Trophoblast cell (in vitro differentiated cells and primary cell): Measurements from ENCODE around the gene TPM2.

Experiments
- DNase-seq, 2 donors: peaks; one replicate each; pipeline ENCODE4 v3.0.0-alpha.2; 2016
- H2AFZ ChIP-seq: 2 replicates; pipeline ENCODE4 v1.6.1; 2013; ENCODE audit warnings: low read length, moderate library complexity, mild to moderate bottlenecking; ENCODE audit not compliant: insufficient read depth, poor library complexity
- H2AK5ac ChIP-seq: 2 replicates; pipeline ENCODE4 v1.6.1; 2013; ENCODE audit warnings: mild to moderate bottlenecking, low read length
- H2BK120ac ChIP-seq: 2 replicates; pipeline ENCODE4 v1.6.1; 2013; ENCODE audit warnings: low read length, mild to moderate bottlenecking, moderate library complexity; ENCODE audit not compliant: insufficient read depth, poor library complexity
- H2BK12ac ChIP-seq: 2 replicates; pipeline ENCODE4 v1.6.1; 2013; ENCODE audit warnings: mild to moderate bottlenecking, low read length, moderate library complexity
- H2BK5ac ChIP-seq: 2 replicates; pipeline ENCODE4 v1.6.1; 2013; ENCODE audit warnings: low read length, low read depth, moderate library complexity, mild to moderate bottlenecking; ENCODE audit not compliant: poor library complexity
- H3K14ac ChIP-seq: 2 replicates; pipeline ENCODE4 v1.6.1; 2013; ENCODE audit warnings: mild to moderate bottlenecking, low read length
- H3K18ac ChIP-seq: 2 replicates; pipeline ENCODE4 v1.6.1; 2013; ENCODE audit warnings: mild to moderate bottlenecking, low read length
- H3K23ac ChIP-seq: 2 replicates; pipeline ENCODE4 v1.6.1; 2013; ENCODE audit warnings: low read length
- H3K27ac ChIP-seq: 2 replicates; pipeline ENCODE4 v1.5.1; 2013; ENCODE audit warnings: low read depth, mild to moderate bottlenecking, inconsistent platforms, low read length, moderate library complexity
- H3K27me3 ChIP-seq: 2 replicates; pipeline ENCODE4 v1.6.1; 2013; ENCODE audit warnings: inconsistent platforms, mild to moderate bottlenecking, low read length, moderate library complexity; ENCODE audit not compliant: insufficient read depth
- H3K36me3 ChIP-seq, 2 experiments: 1 replicate in 1 of 2; 2 replicates in 1 of 2; pipeline ENCODE4 v1.6.1; 2013; ENCODE audit warnings: low read length in 2 of 2, mild to moderate bottlenecking in 2 of 2, moderate library complexity in 1 of 2; ENCODE audit not compliant: insufficient read depth in 2 of 2, control insufficient read depth in 1 of 2
- H3K4ac ChIP-seq: 2 replicates; pipeline ENCODE4 v1.6.1; 2013; ENCODE audit warnings: low read depth, mild to moderate bottlenecking, low read length, moderate library complexity
- H3K4me1 ChIP-seq, 2 experiments: 1 replicate in 1 of 2; 2 replicates in 1 of 2; pipeline ENCODE4 v1.6.1; 2013; ENCODE audit warnings: low read length in 2 of 2, mild to moderate bottlenecking in 2 of 2, moderate library complexity in 1 of 2; ENCODE audit not compliant: insufficient read depth in 2 of 2, control insufficient read depth in 1 of 2
- H3K4me2 ChIP-seq: 2 replicates; pipeline ENCODE4 v1.6.1; 2013; ENCODE audit warnings: inconsistent platforms, mild to moderate bottlenecking, low read length, moderate library complexity
- H3K4me3 ChIP-seq: 2 replicates; pipeline ENCODE4 v1.5.1; 2013; ENCODE audit warnings: mild to moderate bottlenecking, low read depth, low read length, inconsistent platforms
- H3K79me1 ChIP-seq: one replicate; pipeline ENCODE4 v1.6.1; 2013; ENCODE audit warnings: low read length
- H3K79me2 ChIP-seq: 2 replicates; pipeline ENCODE4 v1.6.1; 2013; ENCODE audit warnings: low read length, mild to moderate bottlenecking; ENCODE audit not compliant: control insufficient read depth, insufficient read depth, poor library complexity
- H3K9ac ChIP-seq: 2 replicates; pipeline ENCODE4 v1.6.1; 2013; ENCODE audit warnings: mild to moderate bottlenecking, low read length
- H3K9me3 ChIP-seq: 2 replicates; pipeline ENCODE4 v1.6.1; 2013; ENCODE audit warnings: low read depth, mild to moderate bottlenecking, control low read depth, inconsistent platforms, low read length; ENCODE audit not compliant: insufficient read depth
- H4K12ac ChIP-seq: 2 replicates; pipeline ENCODE4 v1.6.1; 2013; ENCODE audit warnings: low read depth, mild to moderate bottlenecking, low read length, moderate library complexity
- H4K8ac ChIP-seq: 2 replicates; pipeline ENCODE4 v1.6.1; 2013; ENCODE audit warnings: low read depth, mild to moderate bottlenecking, low read length, moderate library complexity
- H4K91ac ChIP-seq: one replicate; pipeline ENCODE4 v1.6.1; 2013; ENCODE audit warnings: low read depth, mild to moderate bottlenecking, low read length, moderate library complexity
- WGBS: extraction: QIAGEN DNeasy Blood & Tissue Kit; methylation state at CpG from one replicate; pipeline ENCODE4 v1.1.7; 2013; ENCODE audit warnings: missing lambda C conversion rate; ENCODE audit not compliant: insufficient read length, insufficient coverage; ENCODE audit errors: extremely low coverage; 5-methylcytosine and 5-hydroxymethylcytosine counted together

Gene TPM2

GRCh38 chr9:35682051-35682450 lies 7.7 kb downstream of the TPM2 start:
- no peak overlapping the region for H3K14ac ChIP-seq
- WGBS = no CpG with 5 or more reads among the region's 6 CpGs

GRCh38 chr9:35681341-35682002 lies 8.3 kb downstream of the TPM2 start:
- Histone ChIP-seq H3K9me3 (no peaks in the 10 kb centered on the region), H3K14ac (no peak overlapping the region), H3K27ac (no peak overlapping the region), H4K8ac (no peak overlapping the region), H2AK5ac (no peak overlapping the region), H4K91ac (no peak overlapping the region), H3K79me2 (no peaks in the 10 kb centered on the region), H3K4me3 (no peak overlapping the region), H3K23ac (no peak overlapping the region), H4K12ac (no peak overlapping the region), H3K9ac (no peak overlapping the region), H3K18ac (no peak overlapping the region), H2BK120ac (no peak overlapping the region), H3K36me3 (peaks cover 36 to 46% of the 10 kb centered on the region in 2 experiments), H3K4me1 (no peaks in the 10 kb centered on the region), H3K4me2 (no peak overlapping the region), H2AFZ (no peak overlapping the region), H2BK5ac (no peak overlapping the region), H3K79me1 (no peaks in the 10 kb centered on the region), H2BK12ac (no peak overlapping the region), H3K4ac (no peak overlapping the region), H3K27me3 (no peaks in the 10 kb centered on the region)
- no peak for DNase-seq
- no CpG with 5 or more reads among the region's 3 CpGs for WGBS

More at GRCh38 chr9:35682051-35682450, 7.7 kb downstream of the TPM2 start:
- no peak overlapping the region for H4K91ac ChIP-seq
- H4K12ac ChIP-seq = no peak overlapping the region
- no peak for DNase-seq
- no peaks in the 10 kb centered on the region for H3K79me1 ChIP-seq
- peaks cover 36 to 46% of the 10 kb centered on the region in 2 experiments for H3K36me3 ChIP-seq
- no peak overlapping the region for H3K27ac ChIP-seq
- H3K4ac ChIP-seq = no peak overlapping the region
- no peak overlapping the region for H2AFZ ChIP-seq
- no peaks in the 10 kb centered on the region for H3K9me3 ChIP-seq
- no peak overlapping the region for H3K18ac ChIP-seq
- no peak overlapping the region for H2BK12ac ChIP-seq
- H3K27me3 ChIP-seq = no peaks in the 10 kb centered on the region
- no peak overlapping the region for H3K23ac ChIP-seq
- H2BK5ac ChIP-seq = no peak overlapping the region
- no peaks in the 10 kb centered on the region for H3K4me1 ChIP-seq
- H3K4me3 ChIP-seq = no peak overlapping the region
- H3K9ac ChIP-seq = no peak overlapping the region
- no peak overlapping the region for H3K4me2 ChIP-seq
- H2BK120ac ChIP-seq = no peak overlapping the region
- H4K8ac ChIP-seq = no peak overlapping the region
- H2AK5ac ChIP-seq = no peak overlapping the region
- no peaks in the 10 kb centered on the region for H3K79me2 ChIP-seq

GRCh38 chr9:35680331-35681105 lies 9.2 kb downstream of the TPM2 start:
- Histone ChIP-seq H3K23ac (no peak overlapping the region), H3K79me1 (peaks cover 3% of the 10 kb centered on the region)

GRCh38 chr9:35679766-35680330 lies 9.9 kb downstream of the TPM2 start:
- H3K79me1 ChIP-seq = peaks cover 3% of the 10 kb centered on the region
- H3K14ac ChIP-seq = no peak overlapping the region
- peak overlapping the region; percentile 20 for H3K4me3 ChIP-seq
- H3K4ac ChIP-seq = no peak overlapping the region
- H2BK5ac ChIP-seq = no peak overlapping the region
- no peak overlapping the region for H4K8ac ChIP-seq
- no peak overlapping the region for H2AFZ ChIP-seq
- H3K9ac ChIP-seq = no peak overlapping the region
- peaks cover 24 to 33% of the 10 kb centered on the region in 2 experiments for H3K36me3 ChIP-seq
- H3K4me2 ChIP-seq = no peak overlapping the region
- DNase-seq = no peak
- no peak overlapping the region for H3K27ac ChIP-seq
- no peak overlapping the region for H3K18ac ChIP-seq
- no peak overlapping the region for H2BK120ac ChIP-seq
- no peak overlapping the region for H2BK12ac ChIP-seq
- no peak overlapping the region for H4K12ac ChIP-seq
- H2AK5ac ChIP-seq = no peak overlapping the region
- WGBS = no CpG with 5 or more reads among the region's 8 CpGs
- peaks cover 5 to 11% of the 10 kb centered on the region in 2 experiments for H3K4me1 ChIP-seq
- no peaks in the 10 kb centered on the region for H3K27me3 ChIP-seq
- H3K79me2 ChIP-seq = no peaks in the 10 kb centered on the region
- no peak overlapping the region for H3K23ac ChIP-seq
- H4K91ac ChIP-seq = no peak overlapping the region
- no peaks in the 10 kb centered on the region for H3K9me3 ChIP-seq

More at GRCh38 chr9:35680331-35681105, 9.2 kb downstream of the TPM2 start:
- no peak overlapping the region for H3K4me3 ChIP-seq
- peaks cover 31 to 40% of the 10 kb centered on the region in 2 experiments for H3K36me3 ChIP-seq
- H2AK5ac ChIP-seq = no peak overlapping the region
- H3K9me3 ChIP-seq = no peaks in the 10 kb centered on the region
- H4K12ac ChIP-seq = no peak overlapping the region
- no peak overlapping the region for H3K9ac ChIP-seq
- no peak overlapping the region for H2BK12ac ChIP-seq
- no peak overlapping the region for H4K8ac ChIP-seq
- no peak for DNase-seq
- H3K14ac ChIP-seq = no peak overlapping the region
- no peak overlapping the region for H3K27ac ChIP-seq
- no peak overlapping the region for H3K18ac ChIP-seq
- no peaks in the 10 kb centered on the region for H3K79me2 ChIP-seq
- H2BK120ac ChIP-seq = no peak overlapping the region
- peaks cover 5 to 8% of the 10 kb centered on the region in 2 experiments for H3K4me1 ChIP-seq
- no peak overlapping the region for H2BK5ac ChIP-seq
- H3K27me3 ChIP-seq = no peaks in the 10 kb centered on the region
- no CpG with 5 or more reads among the region's 15 CpGs for WGBS
- H2AFZ ChIP-seq = no peak overlapping the region
- H4K91ac ChIP-seq = no peak overlapping the region
- no peak overlapping the region for H3K4me2 ChIP-seq
- no peak overlapping the region for H3K4ac ChIP-seq
